ENCODE data around the gene WDR31.

Gene WDR31

GRCh38 chr9:113293285-113293878 lies 46.7 kb downstream of the WDR31 start:
- DNase-seq, result no peak

DNA sequence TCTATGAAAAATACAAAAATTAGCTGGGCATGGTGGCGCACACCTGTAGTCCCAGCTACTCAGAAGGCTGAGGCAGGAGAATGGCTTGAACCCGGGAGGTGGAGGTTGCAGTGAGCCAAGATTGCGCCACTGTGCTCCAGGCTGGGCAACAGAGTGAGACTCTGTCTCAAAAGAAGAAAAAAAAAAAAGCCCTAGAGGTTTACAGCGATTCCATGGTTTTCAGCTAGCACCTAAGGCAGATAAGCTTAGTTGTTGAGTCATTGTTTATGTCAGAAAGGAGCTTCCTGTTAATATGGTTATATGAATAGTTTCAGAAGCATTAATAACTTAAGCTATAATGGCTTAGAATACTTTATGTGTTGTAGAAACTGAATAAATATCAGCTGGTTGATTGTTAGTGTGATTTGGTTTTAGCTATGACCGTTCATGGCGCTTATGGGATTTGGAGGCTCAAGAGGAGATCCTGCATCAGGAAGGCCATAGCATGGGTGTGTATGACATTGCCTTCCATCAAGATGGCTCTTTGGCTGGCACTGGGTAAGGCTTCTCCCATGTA lies 49.9 kb downstream of the WDR31 start:
- no peak for DNase-seq

DNA sequence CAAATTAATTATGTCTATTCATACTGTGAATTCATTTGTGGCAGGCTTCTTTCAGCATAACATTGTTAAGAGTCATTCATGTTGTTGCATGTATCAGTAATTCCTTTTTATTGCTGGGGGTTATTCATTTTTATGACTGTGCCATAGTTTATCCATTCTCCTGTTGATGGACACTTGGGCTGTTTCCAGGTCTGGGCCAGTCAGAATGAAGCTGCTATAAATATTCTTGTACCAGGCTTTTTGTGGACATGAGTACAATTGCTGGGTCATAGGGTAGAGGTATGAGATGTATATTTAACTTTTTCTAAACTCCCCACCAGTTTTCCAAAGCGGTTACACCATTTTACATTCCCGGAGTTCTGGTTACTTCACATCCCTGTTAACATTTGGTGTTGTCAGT lies 51.0 kb downstream of the WDR31 start:
- DNase-seq, result no peak

GRCh38 chr9:113281356-113281755 lies 58.7 kb downstream of the WDR31 start:
- no peak for DNase-seq

DNA sequence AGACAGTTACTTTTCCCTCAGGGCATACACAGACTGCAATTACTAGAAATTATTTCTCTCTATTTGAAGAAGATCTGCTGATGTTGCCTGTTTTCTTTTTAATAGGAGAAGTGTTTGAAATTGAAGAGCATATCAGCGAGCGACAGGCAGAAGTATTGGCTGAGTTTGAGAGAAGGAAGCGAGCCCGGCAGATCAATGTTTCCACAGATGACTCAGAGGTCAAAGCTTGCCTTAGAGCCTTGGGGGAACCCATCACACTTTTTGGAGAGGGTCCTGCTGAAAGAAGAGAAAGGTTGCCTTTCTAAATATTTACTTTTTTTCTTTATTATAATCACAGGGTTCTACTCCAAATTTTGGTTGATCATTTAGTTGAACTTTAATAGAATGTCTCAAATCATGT lies 61.2 kb downstream of the WDR31 start:
- no peak for DNase-seq

- DNase-seq, result peak; percentile 96
Measured at GRCh38 chr9:113275157-113276131, 64.6 kb downstream of the WDR31 start, which contains the start of the genes CDC26 and PRPF4. CDC26 (minus strand) TSS chr9:113275572; CDS start chr9:113272507, 3,065 bp downstream. PRPF4 (plus strand) TSS chr9:113275658; CDS start chr9:113275744, 86 bp downstream.

- DNase-seq, result peak in 1 of 2 donors; percentile 75
Measured at GRCh38 chr9:113274474-113275156, 65.5 kb downstream of the WDR31 start.

- no peak for DNase-seq
Measured at GRCh38 chr9:113269871-113270270, 70.2 kb downstream of the WDR31 start.

DNA sequence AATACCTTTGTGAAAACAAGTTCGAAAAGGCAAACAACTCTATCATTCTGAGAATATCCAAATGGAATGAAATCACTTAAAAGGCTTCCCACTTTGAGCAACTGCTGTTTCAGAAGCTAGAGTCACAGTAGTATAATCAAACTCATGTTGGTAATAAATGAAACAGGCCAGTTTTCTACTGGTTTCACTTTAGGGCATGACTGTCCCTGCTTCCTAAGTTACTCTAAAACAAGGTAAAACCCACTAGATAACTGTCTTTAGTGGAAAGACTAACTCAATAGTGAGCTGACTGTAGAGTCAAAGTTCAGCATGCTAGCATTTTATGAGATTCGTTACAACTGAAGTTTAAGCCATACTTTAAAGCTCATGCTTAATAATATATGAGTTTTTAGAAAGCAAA lies 70.7 kb downstream of the WDR31 start:
- no peak for DNase-seq

GRCh38 chr9:113267911-113268566 lies 72.0 kb downstream of the WDR31 start:
- DNase-seq, result no peak

DNA sequence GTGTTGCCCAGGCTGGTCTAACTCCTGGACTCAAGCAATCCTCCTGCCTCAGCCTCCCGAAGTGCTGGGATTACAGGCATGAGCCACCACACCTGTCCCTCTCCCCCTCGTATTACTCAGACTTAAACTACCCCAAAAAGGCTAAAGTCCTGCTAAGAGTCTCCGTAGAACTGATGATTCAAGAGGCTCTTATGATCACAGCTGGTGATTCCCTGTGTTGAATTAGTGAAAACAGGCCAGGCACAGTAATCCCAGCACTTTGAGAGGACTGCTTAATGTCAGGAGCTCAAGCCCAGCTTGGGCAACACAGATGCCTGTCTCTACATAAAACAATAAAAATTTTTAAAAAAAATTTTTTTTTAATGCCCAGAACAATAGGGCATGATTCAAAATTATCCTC lies 73.9 kb downstream of the WDR31 start:
- DNase-seq, result no peak
